A673 (cell line): ENCODE data around the gene SLC16A11. TPM values are rescaled to one million over a fixed set of nuclear protein-coding genes. Genes with fewer than 3 reads are reported as not detected.

Experiments
- BruUV-seq: library from RNA; stranded (reverse); fragments of 400-500 nt; replicated peaks from 2 replicates; lab custom pipeline; 2021; lab: Mats Ljungman, UMichigan
- CTCF ChIA-PET: fragments of 300-600 bp; sonication (Branson Sonifier 250); formaldehyde crosslinking; loops from one replicate; lab custom pipeline; 2022; ENCODE audit warnings: antibody characterized with exemption; lab: Charles Lee
- POLR2A ChIA-PET: fragments of 300-600 bp; sonication (Branson Sonifier 250); formaldehyde crosslinking; loops from one replicate; lab custom pipeline; 2022; ENCODE audit warnings: antibody characterized with exemption; ENCODE audit not compliant: low non-redundant PET; lab: Charles Lee
- DNase-seq: peaks from one replicate; pipeline ENCODE4 v3.0.0-alpha.2; 2015; ENCODE audit warnings: low spot score
- H3K27ac ChIP-seq: fragments of 200-600 bp; sonication (generic); 2 replicates; pipeline ENCODE4 v1.5.1; 2016; ENCODE audit warnings: mixed run types, low read depth, mild to moderate bottlenecking, mixed read lengths, antibody characterized with exemption, low read length; ENCODE audit not compliant: poor library complexity, severe bottlenecking
- H3K27me3 ChIP-seq: fragments of 200-600 bp; sonication (generic); replicated peaks from 2 replicates; pipeline ENCODE4 v1.6.1; 2017; ENCODE audit warnings: mixed run types, low read depth, mild to moderate bottlenecking, mixed read lengths, antibody characterized with exemption, low read length; ENCODE audit not compliant: insufficient read depth, poor library complexity
- H3K36me3 ChIP-seq: fragments of 200-600 bp; sonication (generic); 2 replicates; pipeline ENCODE4 v1.6.1; 2016; ENCODE audit warnings: mixed run types, mild to moderate bottlenecking, mixed read lengths, antibody characterized with exemption, low read length; ENCODE audit not compliant: insufficient read depth, poor library complexity, severe bottlenecking
- H3K4me1 ChIP-seq: fragments of 200-600 bp; sonication (generic); 2 replicates; pipeline ENCODE4 v1.6.1; 2017; ENCODE audit warnings: mixed run types, mild to moderate bottlenecking, mixed read lengths, antibody characterized with exemption, low read length; ENCODE audit not compliant: insufficient read depth, poor library complexity, severe bottlenecking
- H3K4me3 ChIP-seq: fragments of 200-600 bp; sonication (generic); 2 replicates; pipeline ENCODE4 v1.5.1; 2016; ENCODE audit warnings: low read depth, mixed run types, mild to moderate bottlenecking, mixed read lengths, low read length; ENCODE audit not compliant: poor library complexity, severe bottlenecking
- H3K9me3 ChIP-seq: fragments of 200-600 bp; sonication (generic); 2 replicates; pipeline ENCODE4 v1.6.1; 2016; ENCODE audit warnings: mixed run types, low read depth, mild to moderate bottlenecking, mixed read lengths, antibody characterized with exemption, low read length; ENCODE audit not compliant: poor library complexity, severe bottlenecking
- CTCF ChIP-seq: fragments of 300-800, 200-600 bp; sonication (generic); conservative IDR thresholded peaks from 2 replicates; pipeline ENCODE4 v1.5.1; 2017; ENCODE audit warnings: low read depth, mild to moderate bottlenecking, antibody characterized with exemption, low read length, moderate library complexity, mixed read lengths
- EZH2 ChIP-seq: fragments of 200-600 bp; sonication (generic); IDR thresholded peaks from 2 replicates; pipeline ENCODE4 v1.6.1; 2017; ENCODE audit warnings: borderline replicate concordance, low read depth, mild to moderate bottlenecking, mixed read lengths, antibody characterized with exemption, low read length; ENCODE audit not compliant: poor library complexity, severe bottlenecking
- intact Hi-C: fragments of 100-400 bp; cut with micrococcal nuclease; formaldehyde crosslinking; loops from one replicate; pipeline ENCODE4 v1.10.0; 2022; ENCODE audit not compliant: unreplicated experiment
- total RNA-seq: library from RNA; stranded (reverse); gene quantifications from 2 replicates; pipeline ENCODE4 v1.2.3, GENCODE V29; 2021

SLC16A11 gene
- total RNA-seq, 1 experiment from 2014 or later: 0.47 TPM

- ChIA-PET CTCF (no interaction called here), POLR2A (no interaction called here)
- TF ChIP-seq CTCF: no peak
- TF ChIP-seq EZH2: no peak
- H3K4me3 ChIP-seq: no peak overlapping the region
- peaks cover 4% of the 10 kb centered on the region for H3K4me1 ChIP-seq
- H3K9me3 ChIP-seq: no peaks in the 10 kb centered on the region
- no peaks in the 10 kb centered on the region for H3K36me3 ChIP-seq
- no TSS peak for BruUV-seq
- H3K27me3 ChIP-seq: no peaks in the 10 kb centered on the region
- no peak overlapping the region for H3K27ac ChIP-seq
- intact Hi-C loops: no loop called here
- no peak for DNase-seq
Measured at GRCh38 chr17:7080456-7081041, 36.7 kb upstream of the SLC16A11 start.

GRCh38 chr17:7079581-7080455 is 35.9 kb upstream of the SLC16A11 start, which contains the start of gene CLEC10A:
TSS of gene CLEC10A (minus strand) at chr17:7080251. CDS start at chr17:7078812, 1,439 bp downstream.
- no peaks in the 10 kb centered on the region for H3K36me3 ChIP-seq
- H3K27me3 ChIP-seq: no peaks in the 10 kb centered on the region
- no peak within 1 kb of the TSS for H3K4me3 ChIP-seq
- no peak for DNase-seq
- intact Hi-C loops: no loop called here
- BruUV-seq: no TSS peak
- TF ChIP-seq CTCF (no peak), EZH2 (no peak)
- no peak within 1 kb of the TSS for H3K27ac ChIP-seq
- POLR2A ChIA-PET: no interaction called here
- no peaks in the 10 kb centered on the region for H3K9me3 ChIP-seq
- CTCF ChIA-PET: no interaction called here
- H3K4me1 ChIP-seq: peaks cover 4% of the 10 kb centered on the region

- no peak overlapping the region for H3K27ac ChIP-seq
- H3K4me3 ChIP-seq: no peak overlapping the region
- ChIA-PET POLR2A (no interaction called here), CTCF (no interaction called here)
- TF ChIP-seq EZH2: no peak
- intact Hi-C loops: no loop called here
- no peaks in the 10 kb centered on the region for H3K27me3 ChIP-seq
- no peak for DNase-seq
- H3K4me1 ChIP-seq: no peaks in the 10 kb centered on the region
- BruUV-seq: no TSS peak
- H3K9me3 ChIP-seq: no peaks in the 10 kb centered on the region
- H3K36me3 ChIP-seq: no peaks in the 10 kb centered on the region
Measured at GRCh38 chr17:7078711-7079110, 34.8 kb upstream of the SLC16A11 start.
